ENCODE data around the gene PBRM1.

PBRM1 gene

DNA sequence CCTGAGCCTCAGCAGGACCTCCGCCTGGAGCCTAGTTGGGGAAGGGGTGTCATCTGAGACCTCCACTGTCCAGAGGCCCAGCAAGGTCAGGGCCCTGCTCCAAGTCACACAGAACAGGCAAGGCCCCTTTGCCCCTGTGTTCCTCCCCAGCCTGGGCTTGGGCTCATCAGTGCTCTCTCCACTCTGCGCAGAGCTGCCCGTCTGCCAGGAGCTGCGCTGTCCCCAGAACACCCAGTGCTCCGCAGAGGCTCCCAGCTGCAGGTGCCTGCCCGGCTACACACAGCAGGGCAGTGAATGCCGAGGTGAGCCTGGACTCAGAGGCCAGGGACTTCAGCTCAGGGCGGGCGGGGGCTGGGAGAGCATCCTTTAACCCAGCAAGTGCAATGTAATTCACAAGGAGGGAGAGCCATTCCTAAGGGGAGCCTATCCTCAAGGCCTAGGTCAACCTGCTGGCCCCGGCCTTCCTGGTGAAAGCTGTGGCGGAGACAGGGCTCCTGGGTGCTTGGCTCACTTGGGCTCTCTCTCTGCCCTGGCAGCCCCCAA is 182.8 kb downstream of the PBRM1 start:
- no peak for DNase-seq

DNA sequence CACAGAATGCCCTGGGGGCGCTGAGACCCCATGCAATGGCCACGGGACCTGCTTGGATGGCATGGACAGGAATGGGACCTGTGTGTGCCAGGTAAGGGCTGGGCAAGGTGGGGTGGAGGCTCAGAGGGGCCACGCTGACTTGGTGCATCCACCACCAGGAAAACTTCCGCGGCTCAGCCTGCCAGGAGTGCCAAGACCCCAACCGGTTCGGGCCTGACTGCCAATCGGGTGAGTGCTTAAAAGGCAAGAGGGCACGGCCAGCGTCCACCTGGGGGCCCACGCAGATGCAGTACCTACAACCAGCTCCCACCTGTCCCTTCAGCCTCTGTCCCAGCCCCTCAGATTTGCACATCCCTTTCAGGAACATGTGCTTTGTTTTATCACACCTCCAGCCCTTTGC is 183.7 kb downstream of the PBRM1 start:
- DNase-seq = no peak

DNA sequence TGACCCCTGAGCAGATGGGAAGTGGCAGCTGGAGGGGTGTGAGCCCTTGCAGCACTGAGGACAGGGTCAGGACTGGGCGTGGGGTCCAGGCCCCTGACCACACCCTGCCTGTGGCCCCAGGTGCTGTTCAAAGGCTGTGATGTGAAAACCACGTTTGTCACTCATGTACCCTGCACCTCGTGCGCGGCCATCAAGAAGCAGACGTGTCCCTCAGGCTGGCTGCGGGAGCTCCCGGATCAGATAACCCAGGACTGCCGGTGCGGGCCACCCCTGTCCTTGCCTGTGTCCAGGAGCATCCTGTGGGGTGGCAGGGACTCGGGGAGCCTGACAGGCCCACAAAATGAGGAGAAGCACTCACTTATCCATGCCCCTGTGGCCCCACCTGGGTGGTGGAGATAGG is 184.7 kb downstream of the PBRM1 start:
- DNase-seq = no peak

DNA sequence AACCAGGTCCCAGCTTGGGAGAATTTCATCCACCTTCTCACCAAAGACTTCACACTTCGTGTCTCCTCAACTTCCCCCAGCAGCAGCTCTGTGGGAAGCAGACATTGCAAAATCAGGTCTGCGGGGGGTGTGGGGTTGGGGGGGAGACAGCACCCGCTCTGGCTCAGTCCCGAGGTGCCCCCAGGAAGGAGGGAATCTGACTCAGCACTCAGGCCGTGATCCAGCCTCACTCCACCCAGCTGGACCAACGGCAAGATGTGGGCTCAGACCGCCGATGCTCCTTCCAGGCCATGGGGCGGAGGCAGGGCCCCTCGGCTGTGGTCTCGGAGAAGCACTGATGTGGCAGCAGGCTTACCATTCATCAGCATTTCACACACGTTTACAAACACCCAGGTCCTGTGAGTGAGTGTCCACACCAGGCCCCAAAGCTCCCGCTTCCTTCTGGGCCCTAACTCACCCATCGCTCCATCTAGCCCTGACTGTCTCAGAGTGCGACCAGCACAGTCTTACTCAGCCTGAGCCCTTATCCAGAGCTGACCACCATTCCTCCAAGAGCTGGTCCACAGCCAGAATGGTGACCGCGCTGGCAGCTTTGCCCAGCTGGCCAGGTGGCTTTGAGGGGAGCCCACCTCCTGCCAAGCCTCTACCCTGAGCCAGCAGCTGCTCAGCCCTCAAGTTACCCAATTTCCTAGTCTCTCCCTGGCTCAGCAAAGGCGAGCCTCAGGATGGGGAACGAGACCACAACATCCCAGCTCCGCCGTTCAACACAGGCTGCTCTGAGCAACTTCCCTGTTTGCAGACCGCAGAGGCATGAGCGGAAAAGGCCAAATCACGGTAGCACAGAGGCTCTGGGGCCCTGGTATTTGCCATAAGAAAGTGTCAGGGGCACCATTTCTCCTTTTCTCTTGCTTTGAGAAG is 187.3 kb downstream of the PBRM1 start:
- DNase-seq = peak; percentile 22

DNA sequence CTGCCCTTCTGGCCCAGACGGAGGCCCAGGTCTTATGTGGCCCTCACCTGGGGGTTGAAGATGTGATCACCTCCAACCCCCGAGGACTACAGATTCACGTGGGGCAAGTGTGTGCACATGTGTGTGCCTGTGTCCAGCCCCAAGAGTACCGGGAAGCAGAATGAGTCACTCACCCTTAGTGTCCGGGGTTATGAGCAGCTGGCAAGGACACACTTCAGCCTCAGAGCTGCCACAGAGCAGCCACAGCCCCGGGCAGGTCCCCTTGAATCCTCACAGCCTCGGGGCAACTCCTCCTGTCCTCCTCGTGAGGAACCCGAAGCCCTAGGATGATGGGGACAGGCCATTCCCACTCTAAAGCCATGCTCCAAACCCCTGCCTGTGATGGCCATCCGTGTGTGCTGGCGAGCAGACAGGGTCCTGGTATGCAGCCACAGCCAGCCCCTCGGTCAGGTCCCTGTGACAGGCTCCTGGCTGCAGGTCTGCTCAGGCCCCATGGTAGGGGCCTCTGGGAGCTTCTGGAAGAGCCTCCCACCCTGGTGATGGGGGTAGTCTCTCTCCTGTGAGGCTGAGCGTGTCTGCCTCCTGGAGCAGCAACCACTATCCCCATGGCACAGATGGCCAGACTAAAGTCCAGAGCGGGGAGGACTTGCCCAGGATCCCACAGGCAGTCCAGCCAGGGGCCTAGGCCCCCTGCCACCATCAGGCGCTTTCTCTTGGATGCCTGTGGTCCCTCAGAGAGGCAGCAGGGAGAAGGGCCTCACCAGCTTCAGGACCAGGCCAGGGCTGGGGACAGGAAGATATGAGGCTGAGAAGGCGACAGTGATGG is 189.7 kb downstream of the PBRM1 start:
- no peak for DNase-seq

Measured in fibroblast of skin of right biceps (primary cell).